Neural cell (in vitro differentiated cells): ENCODE data around the gene POMT1. TPM values are rescaled to one million over a fixed set of nuclear protein-coding genes. Genes with fewer than 3 reads are reported as not detected.

Experiments used
- H2AFZ ChIP-seq: fragments of 200-600, 300-800 bp; sonication (generic), shearing (Covaris generic); 2 replicates; pipeline ENCODE4 v1.6.0; 2014; ENCODE audit warnings: low read depth, mild to moderate bottlenecking, antibody characterized with exemption, low read length, moderate library complexity
- H3F3A ChIP-seq: fragments of 200-600 bp; shearing (Covaris generic); 2 replicates; pipeline ENCODE4 v1.6.1; 2016; ENCODE audit warnings: mild to moderate bottlenecking, moderate library complexity, mixed read lengths, antibody characterized with exemption, low read length; ENCODE audit not compliant: insufficient read depth, poor library complexity, severe bottlenecking
- H3K27ac ChIP-seq: fragments of 200-600, 300-800 bp; sonication (generic), shearing (Covaris generic); 2 replicates; pipeline ENCODE4 v1.5.1; 2014; ENCODE audit warnings: mild to moderate bottlenecking, low read length, moderate library complexity
- H3K27me3 ChIP-seq: fragments of 300-800, 200-600 bp; sonication (generic), shearing (Covaris generic); 2 replicates; pipeline ENCODE4 v1.6.0; 2014; ENCODE audit warnings: mild to moderate bottlenecking, low read depth, low read length, moderate library complexity; ENCODE audit not compliant: insufficient read depth
- H3K36me3 ChIP-seq: fragments of 300-800, 200-600 bp; sonication (generic), shearing (Covaris generic); 2 replicates; pipeline ENCODE4 v1.5.1; 2014; ENCODE audit warnings: mild to moderate bottlenecking, antibody characterized with exemption, low read length, moderate library complexity; ENCODE audit not compliant: insufficient read depth
- H3K4me2 ChIP-seq: fragments of 300-800, 200-600 bp; sonication (generic), shearing (Covaris generic); 2 replicates; pipeline ENCODE4 v1.6.0; 2014; ENCODE audit warnings: mild to moderate bottlenecking, low read length
- H3K4me3 ChIP-seq: fragments of 300-800, 200-600 bp; sonication (generic), shearing (Covaris generic); 2 replicates; pipeline ENCODE4 v1.5.1; 2014; ENCODE audit warnings: mild to moderate bottlenecking, low read length, moderate library complexity
- H3K79me2 ChIP-seq: fragments of 200-600 bp; shearing (Covaris generic); replicated peaks from 2 replicates; pipeline ENCODE4 v1.6.0; 2014; ENCODE audit warnings: mild to moderate bottlenecking, low read length, moderate library complexity; ENCODE audit not compliant: insufficient read depth
- H3K9ac ChIP-seq: fragments of 300-800, 200-600 bp; sonication (generic), shearing (Covaris generic); 2 replicates; pipeline ENCODE4 v1.6.1; 2016; ENCODE audit warnings: mild to moderate bottlenecking, low read length, mixed read lengths
- H3K9me2 ChIP-seq: fragments of 200-600 bp; shearing (Covaris generic); 2 replicates; pipeline ENCODE4 v1.6.1; 2016; ENCODE audit warnings: mild to moderate bottlenecking, low read length, mixed read lengths; ENCODE audit not compliant: insufficient read depth
- H3K9me3 ChIP-seq: fragments of 200-600, 300-800 bp; sonication (generic), shearing (Covaris generic); 2 replicates; pipeline ENCODE4 v1.6.1; 2016; ENCODE audit warnings: mild to moderate bottlenecking, mixed run types, low read length, moderate library complexity, mixed read lengths
- H4K20me1 ChIP-seq: fragments of 200-600 bp; shearing (Covaris generic); 2 replicates; pipeline ENCODE4 v1.6.1; 2016; ENCODE audit warnings: mild to moderate bottlenecking, mixed run types; ENCODE audit not compliant: insufficient read depth
- CTCF ChIP-seq: fragments of 450-650 bp; IDR thresholded peaks from 2 replicates; pipeline ENCODE4 v1.5.1; 2014; ENCODE audit warnings: antibody characterized with exemption, mild to moderate bottlenecking, moderate library complexity; ENCODE audit not compliant: poor library complexity, severe bottlenecking
- EP300 ChIP-seq: fragments of 450-650 bp; conservative IDR thresholded peaks from 2 replicates; pipeline ENCODE4 v1.6.1; 2014; ENCODE audit warnings: antibody characterized with exemption, mild to moderate bottlenecking, moderate library complexity; ENCODE audit not compliant: poor library complexity, severe bottlenecking
- EZH2 ChIP-seq: fragments of 200-600, 300-800 bp; shearing (Covaris generic), sonication (generic); IDR thresholded peaks from 2 replicates; pipeline ENCODE4 v1.6.1; 2014; ENCODE audit warnings: antibody characterized with exemption, low read length, borderline replicate concordance, mild to moderate bottlenecking; ENCODE audit not compliant: insufficient read depth, poor library complexity, severe bottlenecking
- MXI1 ChIP-seq: fragments of 450-650 bp; conservative IDR thresholded peaks from 2 replicates; pipeline ENCODE4 v1.6.1; 2014; ENCODE audit warnings: antibody characterized with exemption, mild to moderate bottlenecking; ENCODE audit not compliant: poor library complexity, severe bottlenecking
- POLR2AphosphoS5 ChIP-seq: IDR thresholded peaks from 2 replicates; pipeline ENCODE4 v1.6.1; 2012
- RAD21 ChIP-seq: fragments of 450-650 bp; conservative IDR thresholded peaks from 2 replicates; pipeline ENCODE4 v1.6.1; 2014; ENCODE audit warnings: antibody characterized with exemption, mild to moderate bottlenecking, moderate library complexity
- REST ChIP-seq: IDR thresholded peaks from 2 replicates; pipeline ENCODE4 v1.6.1; 2012; ENCODE audit warnings: borderline replicate concordance
- SMC3 ChIP-seq: fragments of 450-650 bp; conservative IDR thresholded peaks from 2 replicates; pipeline ENCODE4 v1.6.1; 2014; ENCODE audit warnings: antibody characterized with exemption, mild to moderate bottlenecking, moderate library complexity; ENCODE audit not compliant: poor library complexity
- TAF1 ChIP-seq: IDR thresholded peaks from 2 replicates; pipeline ENCODE4 v1.6.1; 2012; ENCODE audit warnings: low read depth
- polyA plus RNA-seq: library from polyadenylated mRNA; depleted of rRNA; stranded (reverse); fragments of >200 nt; gene quantifications from 2 replicates; pipeline ENCODE4 v1.2.3, GENCODE V29; 2014

The POMT1 gene
- polyA plus RNA-seq, 1 donor from 2014 or later: 131 TPM

GRCh38 chr9:131473198-131473885, 29.4 kb upstream of the POMT1 start:
- H3K79me2 ChIP-seq: peaks cover 17% of the 10 kb centered on the region
- no peaks in the 10 kb centered on the region for H3K9me3 ChIP-seq
- no peak overlapping the region for H3K27ac ChIP-seq
- H3F3A ChIP-seq: no peaks in the 10 kb centered on the region
- peaks cover 4% of the 10 kb centered on the region for H4K20me1 ChIP-seq
- no peak overlapping the region for H3K4me2 ChIP-seq
- H2AFZ ChIP-seq: no peak overlapping the region
- H3K36me3 ChIP-seq: peaks cover 7% of the 10 kb centered on the region
- no peak overlapping the region for H3K9ac ChIP-seq
- TF ChIP-seq CTCF (no peak), SMC3 (no peak), EP300 (no peak), POLR2AphosphoS5 (no peak), EZH2 (no peak), TAF1 (no peak), RAD21 (no peak), MXI1 (no peak)
- H3K27me3 ChIP-seq: no peaks in the 10 kb centered on the region
- no peak overlapping the region for H3K4me3 ChIP-seq
- no peaks in the 10 kb centered on the region for H3K9me2 ChIP-seq

DNA sequence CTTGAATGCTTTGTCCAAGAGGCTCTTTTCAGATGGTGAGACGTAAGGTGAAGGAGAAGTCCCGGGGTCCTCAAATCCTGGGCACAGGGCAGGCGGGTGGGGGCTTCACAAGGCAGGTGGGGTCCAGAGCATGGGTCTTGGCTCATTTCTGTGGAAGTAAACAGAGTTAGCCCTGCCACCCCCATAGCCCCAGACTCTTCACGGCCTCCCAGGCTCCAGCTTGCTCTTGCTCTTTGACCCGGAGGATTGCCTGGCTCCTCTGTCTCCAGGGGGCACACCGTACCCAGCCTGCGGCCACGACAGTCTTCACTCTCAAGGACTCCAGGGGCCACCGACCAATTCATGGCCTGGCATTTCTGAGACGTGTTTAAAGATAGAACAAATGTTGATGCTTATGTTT, 28.8 kb upstream of the POMT1 start:
- Histone ChIP-seq H3K4me3 (no peak overlapping the region), H4K20me1 (peaks cover 6% of the 10 kb centered on the region)

More for the DNA sequence above, 28.8 kb upstream of the POMT1 start:
- Histone ChIP-seq H3F3A (no peaks in the 10 kb centered on the region), H2AFZ (no peak overlapping the region), H3K36me3 (peaks cover 11% of the 10 kb centered on the region), H3K27ac (no peak overlapping the region), H3K79me2 (peaks cover 15% of the 10 kb centered on the region), H3K9me3 (no peaks in the 10 kb centered on the region), H3K9me2 (no peaks in the 10 kb centered on the region), H3K4me2 (no peak overlapping the region), H3K27me3 (no peaks in the 10 kb centered on the region), H3K9ac (no peak overlapping the region)
- TF ChIP-seq CTCF: no peak
- no peak for TF ChIP-seq REST
- TF ChIP-seq POLR2AphosphoS5: no peak
- TF ChIP-seq RAD21: no peak
- no peak for TF ChIP-seq EZH2
- TF ChIP-seq SMC3: no peak
- no peak for TF ChIP-seq MXI1
- TF ChIP-seq TAF1: no peak
- no peak for TF ChIP-seq EP300
